GM06990 (cell line): ENCODE results near the gene ENO3.
A peak's percentile ranks its signal among the peaks of the same experiment; 100 is the strongest.
"Not testable (repeated sequence)": the region's sequence is repeated elsewhere in the genome, so short reads cannot be mapped to it uniquely, and the experiment has no call there.

Experiments
- DNase-seq: peaks from one replicate; pipeline ENCODE4 v3.0.0-alpha.2; 2011; ENCODE audit not compliant: insufficient read length; ENCODE audit errors: extremely low read depth
- H3K27me3 ChIP-seq: replicated peaks from 2 replicates; pipeline ENCODE4 v1.6.0; 2011; ENCODE audit warnings: low read length; ENCODE audit not compliant: control insufficient read depth, insufficient read depth
- H3K36me3 ChIP-seq: 2 replicates; pipeline ENCODE4 v1.5.1; 2011; ENCODE audit warnings: low read length; ENCODE audit not compliant: control insufficient read depth, insufficient read depth
- H3K4me3 ChIP-seq: replicated peaks from 2 replicates; pipeline ENCODE4 v1.5.1; 2011; ENCODE audit warnings: low read depth, mild to moderate bottlenecking, control low read depth, low read length
- CTCF ChIP-seq: IDR thresholded peaks from 2 replicates; pipeline ENCODE4 v1.5.1; 2011; ENCODE audit warnings: low read length, control low read depth, mild to moderate bottlenecking, inconsistent platforms; ENCODE audit not compliant: insufficient read depth, poor library complexity, severe bottlenecking

The ENO3 gene

GRCh38 chr17:4908711-4909496 is 42.0 kb upstream of the ENO3 start:
- H3K4me3 ChIP-seq: no peak overlapping the region
- DNase-seq: peak; percentile 79
- no peaks in the 10 kb centered on the region for H3K36me3 ChIP-seq
- TF ChIP-seq CTCF: peak; percentile 80
- H3K27me3 ChIP-seq: no peaks in the 10 kb centered on the region

GRCh38 chr17:4913994-4914393 is 36.9 kb upstream of the ENO3 start:
- no peak overlapping the region for H3K4me3 ChIP-seq
- TF ChIP-seq CTCF: no peak
- no peaks in the 10 kb centered on the region for H3K36me3 ChIP-seq
- no peak for DNase-seq
- no peaks in the 10 kb centered on the region for H3K27me3 ChIP-seq

GRCh38 chr17:4914551-4914950 is 36.4 kb upstream of the ENO3 start:
- not testable (repeated sequence) for H3K36me3 ChIP-seq, DNase-seq, H3K4me3 ChIP-seq, H3K27me3 ChIP-seq

GRCh38 chr17:4919511-4920047 is 31.3 kb upstream of the ENO3 start:
- no peak for TF ChIP-seq CTCF
- no peak overlapping the region for H3K4me3 ChIP-seq
- no peaks in the 10 kb centered on the region for H3K36me3 ChIP-seq
- no peaks in the 10 kb centered on the region for H3K27me3 ChIP-seq
- no peak for DNase-seq

- no peak for DNase-seq
Observed at GRCh38 chr17:4920351-4921048, 30.4 kb upstream of the ENO3 start.

More at GRCh38 chr17:4920351-4921048, 30.4 kb upstream of the ENO3 start:
- no peak for TF ChIP-seq CTCF
- Histone ChIP-seq H3K4me3 (no peak overlapping the region), H3K36me3 (no peaks in the 10 kb centered on the region), H3K27me3 (no peaks in the 10 kb centered on the region)
